HG03139 (cell line): Measurements from ENCODE around the gene HIP1.
"Not testable (repeated sequence)": the region's sequence is repeated elsewhere in the genome, so short reads cannot be mapped to it uniquely, and the experiment has no call there.

Experiments
- ATAC-seq: cut with Tn5 transposase; IDR thresholded peaks from one replicate; pipeline ENCODE4 v1.9.1; 2021; ENCODE audit not compliant: unreplicated experiment

Gene HIP1

DNA sequence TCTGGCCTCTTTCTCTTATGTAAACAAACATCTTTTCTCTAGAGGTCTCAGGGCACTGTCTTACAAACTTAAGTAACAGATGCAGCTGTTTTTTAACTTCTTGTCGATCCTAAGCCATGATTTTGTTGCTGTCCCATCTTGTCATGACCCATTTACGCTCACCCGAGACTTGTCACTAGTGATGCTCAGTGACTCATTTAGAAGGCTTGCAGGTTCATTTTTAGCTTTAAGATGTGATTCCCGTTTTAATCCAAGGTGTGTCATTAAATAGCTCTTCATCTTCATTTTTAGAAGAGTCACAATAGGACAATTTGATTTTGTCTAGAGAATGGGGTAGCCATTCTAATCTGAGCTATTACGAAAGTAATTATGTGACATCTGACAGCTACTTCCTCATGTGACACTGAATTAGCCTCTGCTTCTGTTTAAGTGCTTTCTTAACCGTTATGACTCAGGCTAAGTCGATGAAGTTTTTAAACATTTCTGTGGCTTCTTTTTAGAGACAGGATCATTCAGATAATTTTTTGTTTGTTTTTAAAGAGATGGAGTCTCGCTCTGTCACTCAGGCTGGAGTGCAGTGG, 203.9 kb downstream of the HIP1 start:
- ATAC-seq = no peak

- no peak for ATAC-seq
These were observed 204.8 kb downstream of the HIP1 start for GRCh38 chr7:75533926-75534325.

- ATAC-seq = no peak
These were observed 206.1 kb downstream of the HIP1 start for GRCh38 chr7:75532639-75533038.

- no peak for ATAC-seq
These were observed 207.4 kb downstream of the HIP1 start for GRCh38 chr7:75531359-75531821.

- ATAC-seq = not testable (repeated sequence)
These were observed 211.5 kb downstream of the HIP1 start for GRCh38 chr7:75527224-75527722.

- not testable (repeated sequence) for ATAC-seq
These were observed 217.0 kb downstream of the HIP1 start for GRCh38 chr7:75521727-75522126.

DNA sequence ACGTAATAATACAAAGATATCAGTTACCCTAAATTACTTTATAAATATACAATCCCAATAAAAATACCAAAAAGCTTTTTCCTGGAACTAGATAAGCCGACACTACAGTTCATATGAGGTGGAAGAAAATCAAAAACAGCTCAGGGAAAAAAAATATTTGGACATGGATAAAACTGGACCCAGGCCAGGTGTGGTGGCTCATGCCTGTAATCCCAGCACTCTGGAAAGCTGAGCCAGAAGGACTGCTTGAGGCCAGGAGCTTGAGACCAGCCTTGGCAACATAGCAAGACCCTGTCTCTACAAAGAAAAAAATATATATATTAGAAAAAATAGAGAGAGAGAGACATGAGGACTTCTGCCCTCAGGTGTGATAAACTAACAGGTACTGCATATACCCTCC, 219.9 kb downstream of the HIP1 start:
- not testable (repeated sequence) for ATAC-seq

- not testable (repeated sequence) for ATAC-seq
These were observed 229.7 kb downstream of the HIP1 start for GRCh38 chr7:75509033-75509432.

DNA sequence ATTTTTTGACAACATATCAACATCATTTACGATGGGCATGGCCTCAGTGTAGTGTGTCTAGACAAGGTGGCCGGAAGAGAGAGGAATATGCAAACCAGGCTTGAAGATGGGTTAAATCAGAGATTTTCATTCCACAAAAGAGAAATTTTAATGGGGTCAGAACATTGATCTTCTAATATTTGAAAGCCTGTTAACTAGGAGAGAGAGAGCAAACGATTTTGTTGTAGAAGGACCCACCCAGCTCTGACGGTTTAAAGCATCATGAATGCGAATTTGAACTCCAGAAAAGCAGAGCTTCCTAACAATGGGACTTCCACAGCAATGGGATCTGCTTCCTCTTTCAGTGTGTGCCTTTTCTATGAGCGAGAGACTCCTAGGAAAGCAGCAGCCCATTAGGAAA, 246.7 kb downstream of the HIP1 start, which contains the start of gene SPDYE5:
TSS of gene SPDYE5 (plus strand) at position 301 of the 400 bp plus-strand sequence. CDS start 1,728 bp downstream, outside the sequence.
- not testable (repeated sequence) for ATAC-seq

DNA sequence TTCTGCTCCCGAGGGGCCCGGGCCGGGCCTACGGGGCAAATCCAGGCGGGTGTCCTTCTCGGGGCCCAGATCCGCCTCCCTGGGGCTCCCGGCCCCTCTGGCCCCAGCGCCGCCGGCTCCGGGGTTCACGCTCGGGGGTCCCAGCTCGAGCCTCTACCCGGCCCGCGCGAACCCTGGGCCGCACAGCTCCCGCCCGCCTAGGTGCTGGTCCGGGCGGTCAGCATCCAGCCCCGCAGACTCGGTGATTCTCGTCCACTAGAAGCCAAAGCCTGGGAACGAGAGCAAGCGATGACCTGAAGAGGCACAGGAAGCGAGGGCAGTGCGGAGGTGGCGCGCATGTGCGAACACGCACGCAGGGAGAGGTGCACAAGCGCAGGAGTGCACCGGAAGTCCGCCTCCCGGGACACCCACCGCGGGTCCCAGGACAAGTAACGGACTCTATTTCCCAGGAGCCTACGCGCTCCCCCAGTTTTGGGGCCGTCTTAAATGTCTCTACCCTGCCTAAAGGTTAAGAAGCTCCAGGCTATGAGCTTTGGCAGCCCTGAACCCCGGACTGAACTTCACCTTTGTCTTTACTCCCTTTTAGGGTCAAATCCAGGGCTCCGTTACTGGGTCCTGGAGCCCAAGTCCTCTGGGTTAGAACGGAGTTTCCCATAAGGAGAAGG, 252.6 kb downstream of the HIP1 start, which contains the start of gene POM121C:
TSS of gene POM121C (minus strand) at position 321 of the 665 bp plus-strand sequence. CDS start 44,803 bp downstream, outside the sequence.
- peak; percentile 97 for ATAC-seq

- not testable (repeated sequence) for ATAC-seq
These were observed 253.3 kb downstream of the HIP1 start for GRCh38 chr7:75485355-75485978.
